Measurements from ENCODE around the gene ELP2.
"Not testable (repeated sequence)": the region's sequence is repeated elsewhere in the genome, so short reads cannot be mapped to it uniquely, and the experiment has no call there.

ELP2 gene

DNA sequence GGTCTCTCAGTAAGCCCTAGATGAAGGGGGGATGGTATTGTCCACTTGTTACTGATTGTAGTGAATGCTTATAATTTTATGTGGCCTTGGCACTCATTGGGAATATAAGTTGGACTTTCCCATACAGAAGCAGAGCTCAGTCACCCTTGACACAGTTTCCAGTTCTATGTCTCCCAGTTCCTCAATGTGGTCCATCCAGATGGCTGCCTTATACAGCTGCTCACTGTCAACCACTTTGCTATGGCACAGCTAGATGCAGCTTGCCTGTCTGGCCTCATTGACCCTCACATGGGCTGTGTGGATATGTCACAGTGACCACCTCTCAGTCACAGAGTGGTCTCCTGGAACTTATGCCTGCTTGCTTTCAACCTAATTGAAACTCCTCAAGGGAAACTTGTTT lies 22.2 kb upstream of the ELP2 start:
- H3K36me3 Mint-ChIP-seq (ENCODE audit: insufficient read depth): peaks cover 27% of the 10 kb centered on the region
- H3K4me3 Mint-ChIP-seq: no peak overlapping the region
- H3K27me3 Mint-ChIP-seq: no peaks in the 10 kb centered on the region
- H3K9me3 Mint-ChIP-seq: no peaks in the 10 kb centered on the region
- H3K27ac Mint-ChIP-seq: no peak overlapping the region
- ATAC-seq (replicated peaks) (no peak), DNase-seq (no peak)
- peaks cover 0 to 5% of the 10 kb centered on the region in 2 donors for H3K4me1 Mint-ChIP-seq (ENCODE audit: low read depth in 2 of 2)

- H3K4me3 Mint-ChIP-seq: no peak overlapping the region
- H3K27me3 Mint-ChIP-seq: no peaks in the 10 kb centered on the region
- peaks cover 35% of the 10 kb centered on the region for H3K36me3 Mint-ChIP-seq (ENCODE audit: insufficient read depth)
- no peak overlapping the region for H3K27ac Mint-ChIP-seq
- ATAC-seq (replicated peaks): no peak
- no peak for DNase-seq
- peaks cover 0 to 4% of the 10 kb centered on the region in 2 donors for H3K4me1 Mint-ChIP-seq (ENCODE audit: low read depth in 2 of 2)
- H3K9me3 Mint-ChIP-seq: no peaks in the 10 kb centered on the region
These were observed 21.5 kb upstream of the ELP2 start for GRCh38 chr18:36108196-36108595.

DNA sequence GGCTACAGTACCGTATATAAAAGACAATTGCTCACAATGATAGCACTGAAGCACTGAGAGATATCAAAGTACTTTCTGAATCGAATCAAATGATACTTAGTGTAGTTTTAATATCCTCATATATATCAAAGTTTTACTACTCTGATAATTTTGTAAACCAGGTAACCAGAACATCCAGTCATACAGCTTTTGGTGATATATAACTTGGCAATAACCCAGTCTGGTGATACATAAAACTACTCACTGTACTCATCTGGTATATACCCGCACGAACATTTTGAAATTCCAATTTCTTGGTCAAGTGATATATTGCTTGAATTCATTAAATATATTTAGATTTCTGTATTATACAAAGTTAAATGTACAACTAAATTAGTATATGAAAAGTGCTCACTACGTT lies 21.1 kb upstream of the ELP2 start:
- Mint-ChIP-seq H3K9me3 (no peaks in the 10 kb centered on the region), H3K36me3 (ENCODE audit: insufficient read depth) (peaks cover 35% of the 10 kb centered on the region), H3K4me1 (ENCODE audit: low read depth in 2 of 2) (no peaks in the 10 kb centered on the region), H3K4me3 (no peak overlapping the region), H3K27me3 (no peaks in the 10 kb centered on the region), H3K27ac (peak overlapping the region in 1 of 2 donors; percentile 39)
- DNase-seq (no peak), ATAC-seq (replicated peaks) (no peak)

- Mint-ChIP-seq H3K27me3 (no peaks in the 10 kb centered on the region), H3K4me3 (no peak overlapping the region), H3K9me3 (no peaks in the 10 kb centered on the region), H3K36me3 (ENCODE audit: insufficient read depth) (peaks cover 45% of the 10 kb centered on the region), H3K4me1 (ENCODE audit: low read depth in 2 of 2) (no peaks in the 10 kb centered on the region), H3K27ac (no peak overlapping the region)
- ATAC-seq (replicated peaks) (no peak), DNase-seq (no peak)
These were observed 20.0 kb upstream of the ELP2 start for GRCh38 chr18:36109737-36110136.

DNA sequence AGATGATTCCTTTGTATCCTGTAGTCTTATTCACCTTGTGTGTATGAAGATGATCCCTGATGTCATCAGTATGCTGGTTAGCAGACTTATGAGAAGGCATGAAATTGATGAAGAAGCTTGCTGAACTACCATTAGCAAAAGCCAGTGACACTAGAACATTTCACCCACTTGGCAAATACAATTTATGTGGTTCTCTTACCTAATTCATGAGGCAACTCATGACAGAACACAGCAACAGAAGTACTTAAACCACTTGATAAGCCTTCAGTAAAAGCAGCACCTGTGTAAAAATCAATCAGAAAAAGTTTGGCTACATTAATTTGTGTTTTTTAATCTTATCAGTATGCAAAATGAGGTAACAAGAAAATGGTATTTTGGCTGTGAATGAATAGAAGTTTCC lies 17.4 kb upstream of the ELP2 start:
- peak overlapping the region in 1 of 2 donors; percentile 71 for H3K27ac Mint-ChIP-seq
- DNase-seq: no peak
- no peak for ATAC-seq (replicated peaks)
- H3K4me1 Mint-ChIP-seq (ENCODE audit: low read depth in 2 of 2): no peaks in the 10 kb centered on the region
- no peak overlapping the region for H3K4me3 Mint-ChIP-seq
- no peaks in the 10 kb centered on the region for H3K9me3 Mint-ChIP-seq
- no peaks in the 10 kb centered on the region for H3K27me3 Mint-ChIP-seq
- H3K36me3 Mint-ChIP-seq (ENCODE audit: insufficient read depth): peaks cover 61% of the 10 kb centered on the region

GRCh38 chr18:36114251-36114650 lies 15.4 kb upstream of the ELP2 start:
- no peak overlapping the region for H3K27ac Mint-ChIP-seq
- peaks cover 64% of the 10 kb centered on the region for H3K36me3 Mint-ChIP-seq (ENCODE audit: insufficient read depth)
- no peaks in the 10 kb centered on the region for H3K4me1 Mint-ChIP-seq (ENCODE audit: low read depth in 2 of 2)
- no peak for ATAC-seq (replicated peaks)
- H3K9me3 Mint-ChIP-seq: no peaks in the 10 kb centered on the region
- DNase-seq: no peak
- H3K27me3 Mint-ChIP-seq: no peaks in the 10 kb centered on the region
- H3K4me3 Mint-ChIP-seq: no peak overlapping the region

DNA sequence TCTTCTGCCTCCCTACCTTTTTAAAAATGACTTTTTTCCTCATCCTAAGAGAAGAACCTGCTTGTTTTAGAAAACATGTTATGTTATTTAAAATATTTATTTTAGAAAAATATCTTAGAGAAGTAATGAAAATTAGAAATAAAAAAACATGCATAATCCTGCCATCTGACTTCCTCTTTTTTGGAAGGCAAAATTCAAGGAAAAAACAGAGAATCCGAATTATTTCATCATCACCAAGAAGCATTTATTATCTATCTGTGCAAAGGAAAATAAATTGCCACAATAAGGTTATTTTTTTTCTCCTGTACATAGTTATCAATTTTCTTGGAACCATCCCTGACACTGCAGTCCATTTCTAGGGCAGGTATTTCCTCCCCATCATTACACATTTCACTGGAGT lies 15.0 kb upstream of the ELP2 start:
- no peak overlapping the region for H3K4me3 Mint-ChIP-seq
- peaks cover 64% of the 10 kb centered on the region for H3K36me3 Mint-ChIP-seq (ENCODE audit: insufficient read depth)

DNA sequence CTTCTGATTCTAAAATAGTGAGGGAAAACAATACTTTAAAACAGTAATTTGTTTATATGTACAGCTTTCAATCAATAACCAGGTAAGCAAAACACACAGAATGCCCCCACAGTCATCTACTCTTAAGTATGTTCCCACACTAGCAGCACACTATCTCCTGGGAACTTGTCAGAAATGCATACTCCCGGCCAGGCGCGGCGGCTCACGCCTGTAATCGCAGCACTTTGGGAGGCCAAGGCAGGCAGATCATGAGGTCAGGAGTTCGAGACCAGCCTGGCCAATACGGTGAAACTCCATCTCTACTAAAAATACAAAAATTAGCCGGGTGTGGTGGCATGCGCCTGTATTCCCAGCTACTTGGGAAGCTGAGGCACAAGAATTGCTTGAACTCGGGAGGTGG lies 12.9 kb upstream of the ELP2 start:
- not testable (repeated sequence) for ATAC-seq (replicated peaks); DNase-seq; H3K27me3 Mint-ChIP-seq; H3K4me3 Mint-ChIP-seq; H3K27ac Mint-ChIP-seq; H3K4me1 Mint-ChIP-seq (ENCODE audit: low read depth in 2 of 2); H3K9me3 Mint-ChIP-seq
- H3K36me3 Mint-ChIP-seq (ENCODE audit: insufficient read depth): peaks cover 62% of the 10 kb centered on the region

More for the DNA sequence above, 15.0 kb upstream of the ELP2 start:
- ATAC-seq (replicated peaks): no peak
- DNase-seq: no peak
- H3K4me1 Mint-ChIP-seq (ENCODE audit: low read depth in 2 of 2): no peaks in the 10 kb centered on the region
- H3K27ac Mint-ChIP-seq: no peak overlapping the region
- no peaks in the 10 kb centered on the region for H3K9me3 Mint-ChIP-seq
- H3K27me3 Mint-ChIP-seq: no peaks in the 10 kb centered on the region

DNA sequence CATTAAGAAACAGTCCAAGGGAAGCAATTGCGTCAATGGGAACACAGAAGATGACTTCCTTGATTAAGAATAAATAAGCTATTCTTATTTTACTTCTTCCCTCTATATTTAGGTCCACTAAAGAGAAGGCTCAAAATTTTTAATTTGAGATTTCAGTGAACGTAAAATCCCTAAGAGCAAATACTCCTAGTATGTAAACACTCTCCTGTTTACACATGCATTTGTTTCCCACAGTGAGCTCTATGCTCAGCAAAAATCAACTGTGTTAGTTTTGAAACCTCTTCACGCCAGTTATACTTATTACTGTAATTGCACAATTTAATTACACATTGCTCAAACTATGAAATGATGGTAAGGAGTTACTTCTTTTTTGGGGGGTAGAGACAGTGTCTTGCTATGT lies 9.4 kb upstream of the ELP2 start:
- H3K36me3 Mint-ChIP-seq (ENCODE audit: insufficient read depth): peaks cover 50% of the 10 kb centered on the region
- H3K27me3 Mint-ChIP-seq: no peaks in the 10 kb centered on the region
- H3K27ac Mint-ChIP-seq: no peak overlapping the region
- H3K9me3 Mint-ChIP-seq: no peaks in the 10 kb centered on the region
- H3K4me1 Mint-ChIP-seq (ENCODE audit: low read depth in 2 of 2): peaks cover 0 to 4% of the 10 kb centered on the region in 2 donors
- no peak for ATAC-seq (replicated peaks)
- H3K4me3 Mint-ChIP-seq: no peak overlapping the region
- DNase-seq: no peak

DNA sequence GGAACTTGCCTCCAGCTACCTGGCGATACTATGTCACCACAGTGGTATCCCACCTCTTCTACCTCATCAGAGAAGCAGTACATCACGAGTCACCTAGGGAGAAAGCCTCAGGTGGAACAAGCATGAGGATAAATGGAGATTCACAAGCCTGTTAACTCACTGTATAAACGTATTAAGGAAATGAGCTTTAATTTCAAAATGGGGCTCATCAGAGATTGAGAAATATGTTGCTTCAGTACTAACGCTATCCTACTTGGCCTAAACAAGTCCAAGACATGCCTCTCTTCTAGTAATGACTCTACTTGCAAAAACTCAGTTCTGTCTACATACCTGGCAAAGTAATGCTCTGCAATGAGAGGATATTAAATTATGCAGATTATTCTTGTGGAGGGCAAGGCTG lies 4.9 kb upstream of the ELP2 start:
- Mint-ChIP-seq H3K9me3 (no peaks in the 10 kb centered on the region), H3K27ac (no peak overlapping the region), H3K27me3 (no peaks in the 10 kb centered on the region), H3K36me3 (ENCODE audit: insufficient read depth) (peaks cover 39% of the 10 kb centered on the region), H3K4me1 (ENCODE audit: low read depth in 2 of 2) (peaks cover 12 to 35% of the 10 kb centered on the region in 2 donors), H3K4me3 (no peak overlapping the region)
- DNase-seq: no peak
- no peak for ATAC-seq (replicated peaks)

DNA sequence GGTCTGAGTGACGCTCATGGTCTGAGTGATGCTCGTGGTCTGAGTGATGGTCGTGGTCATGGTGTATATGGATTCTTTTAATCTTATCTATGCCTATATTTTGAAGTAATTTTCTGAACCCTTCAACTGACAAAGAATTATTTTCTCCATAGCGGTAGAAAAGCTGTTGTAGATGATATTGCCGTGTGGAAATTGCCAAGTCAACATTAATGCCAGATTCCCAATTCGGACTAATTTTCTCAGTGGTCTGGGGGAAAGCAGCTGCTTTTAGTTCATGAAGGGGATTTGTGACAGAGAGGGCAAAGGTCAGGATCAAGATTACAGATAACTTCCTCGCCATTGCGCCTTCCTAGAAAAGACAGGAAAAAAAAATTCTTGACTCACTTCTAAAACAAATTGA lies 3.0 kb upstream of the ELP2 start:
- Mint-ChIP-seq H3K4me1 (ENCODE audit: low read depth in 2 of 2) (peaks cover 21 to 42% of the 10 kb centered on the region in 2 donors), H3K4me3 (no peak overlapping the region), H3K27ac (no peak overlapping the region), H3K36me3 (ENCODE audit: insufficient read depth) (peaks cover 32% of the 10 kb centered on the region), H3K9me3 (no peaks in the 10 kb centered on the region), H3K27me3 (no peaks in the 10 kb centered on the region)
- DNase-seq (no peak), ATAC-seq (replicated peaks) (no peak)

DNA sequence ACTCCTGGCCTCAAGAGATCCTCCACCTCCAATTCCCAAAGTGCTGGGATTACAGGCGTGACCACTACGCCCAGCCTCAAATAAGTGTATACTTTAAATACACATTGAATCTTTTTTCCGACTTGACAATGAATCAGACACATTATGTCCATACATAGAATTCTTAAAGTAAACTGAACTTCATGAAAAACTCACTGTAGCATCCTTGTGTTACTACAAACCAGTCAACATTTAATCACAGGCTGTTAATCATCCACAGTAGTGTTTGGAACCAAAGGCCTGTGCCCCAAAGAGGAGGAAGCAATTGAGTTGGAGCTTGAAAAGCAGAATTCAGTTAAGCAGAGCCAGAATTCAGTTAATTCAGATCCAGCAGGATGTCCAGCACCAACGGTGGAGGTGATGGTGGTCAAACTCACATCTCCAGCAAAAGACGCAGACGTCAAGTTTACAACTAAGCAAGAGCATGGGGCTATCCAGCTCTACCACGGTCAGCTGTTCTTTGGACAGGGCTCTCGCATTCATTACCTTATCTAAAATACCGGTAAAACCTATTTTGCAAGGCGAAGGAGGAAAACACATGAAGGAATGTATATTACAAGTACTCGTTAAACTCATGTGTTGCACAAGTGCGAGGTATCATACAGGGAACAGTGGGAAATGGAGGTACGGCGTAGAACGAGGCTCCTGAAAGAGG lies 1.7 kb upstream of the ELP2 start:
- no peak for DNase-seq
- Mint-ChIP-seq H3K9me3 (no peaks in the 10 kb centered on the region), H3K36me3 (ENCODE audit: insufficient read depth) (peaks cover 33% of the 10 kb centered on the region), H3K4me1 (ENCODE audit: low read depth in 2 of 2) (peaks cover 33 to 54% of the 10 kb centered on the region in 2 donors), H3K4me3 (peak overlapping the region; percentile 96 to 98), H3K27me3 (no peaks in the 10 kb centered on the region), H3K27ac (peak overlapping the region; percentile 97 to 99)
- no peak for ATAC-seq (replicated peaks)

- no peaks in the 10 kb centered on the region for H3K27me3 Mint-ChIP-seq
- peaks cover 33 to 55% of the 10 kb centered on the region in 2 donors for H3K4me1 Mint-ChIP-seq (ENCODE audit: low read depth in 2 of 2)
- peak overlapping the region; percentile 97 to 99 for H3K27ac Mint-ChIP-seq
- peak overlapping the region; percentile 96 to 98 for H3K4me3 Mint-ChIP-seq
- H3K9me3 Mint-ChIP-seq: no peaks in the 10 kb centered on the region
- DNase-seq (no peak), ATAC-seq (replicated peaks) (no peak)
- peaks cover 30% of the 10 kb centered on the region for H3K36me3 Mint-ChIP-seq (ENCODE audit: insufficient read depth)
These were observed 1.2 kb upstream of the ELP2 start for GRCh38 chr18:36128530-36128870.

DNA sequence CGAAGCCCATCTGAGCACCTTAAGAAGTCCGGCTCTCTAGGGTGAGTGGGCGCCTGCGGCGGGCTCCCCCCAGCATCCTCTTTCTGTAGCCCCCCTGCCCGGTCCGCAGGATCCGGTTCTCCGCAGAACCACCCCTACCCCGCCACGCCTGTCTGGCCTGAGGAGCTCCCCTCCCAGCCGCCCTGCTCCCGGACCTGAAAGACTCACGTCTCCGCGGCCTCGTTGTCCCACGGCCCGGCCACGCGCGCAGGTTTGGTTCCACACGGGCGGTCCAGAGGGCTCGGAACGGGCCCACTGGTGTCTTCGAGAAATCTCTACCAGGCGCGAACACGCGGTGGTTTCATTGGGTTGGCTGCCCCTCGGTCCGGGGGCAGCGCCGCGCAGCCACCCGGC lies 796 bp upstream of the ELP2 start:
- Mint-ChIP-seq H3K36me3 (ENCODE audit: insufficient read depth) (peaks cover 31% of the 10 kb centered on the region), H3K27me3 (no peaks in the 10 kb centered on the region), H3K4me3 (peak overlapping the region; percentile 96 to 98), H3K4me1 (ENCODE audit: low read depth in 2 of 2) (peaks cover 35 to 56% of the 10 kb centered on the region in 2 donors), H3K27ac (peak overlapping the region; percentile 97 to 99), H3K9me3 (no peaks in the 10 kb centered on the region)
- DNase-seq (no peak), ATAC-seq (replicated peaks) (no peak)

All from effector memory CD8-positive, alpha-beta T cell (primary cell).